Spinal cord (tissue), 10 donors: ENCODE measurements around the gene WDFY3. TPM values are rescaled to one million over a fixed set of nuclear protein-coding genes. Genes with fewer than 3 reads are reported as not detected.
"Not testable (repeated sequence)": the region's sequence is repeated elsewhere in the genome, so short reads cannot be mapped to it uniquely, and the experiment has no call there.

Experiments
- DNase-seq, 6 donors: peaks; one replicate each; pipeline versions ENCODE4 v3.0.0 to v3.0.0-alpha.2; 2013 to 2015; ENCODE audit warnings: low spot score in 6 of 6, low read depth in 4 of 6
- H3K27ac ChIP-seq: one replicate; pipeline ENCODE4 v1.5.1; 2013; ENCODE audit warnings: low read depth, low read length, control low read depth
- H3K27me3 ChIP-seq: one replicate; pipeline ENCODE4 v1.6.1; 2013; ENCODE audit warnings: low read length; ENCODE audit not compliant: control insufficient read depth, insufficient read depth
- H3K36me3 ChIP-seq: one replicate; pipeline ENCODE4 v1.6.1; 2013; ENCODE audit warnings: low read length; ENCODE audit not compliant: control insufficient read depth, insufficient read depth
- H3K4me1 ChIP-seq: one replicate; pipeline ENCODE4 v1.6.1; 2013; ENCODE audit warnings: low read length; ENCODE audit not compliant: control insufficient read depth, insufficient read depth
- H3K4me3 ChIP-seq: one replicate; pipeline ENCODE4 v1.5.1; 2013; ENCODE audit warnings: low read depth, low read length, control low read depth
- H3K9me3 ChIP-seq: one replicate; pipeline ENCODE4 v1.6.1; 2013; ENCODE audit warnings: low read length; ENCODE audit not compliant: control insufficient read depth, insufficient read depth
- WGBS: methylation state at CpG from one replicate; pipeline ENCODE4 v1.1.5; 2013; ENCODE audit warnings: missing lambda C conversion rate; ENCODE audit not compliant: insufficient coverage; 5-methylcytosine and 5-hydroxymethylcytosine counted together
- polyA plus RNA-seq, 2 donors: library from polyadenylated mRNA; unstranded; fragments of 120-200 nt; gene quantifications; one replicate each; pipeline ENCODE4 v1.2.1, GENCODE V29; 2013; ENCODE audit not compliant: insufficient read length in 2 of 2
- total RNA-seq, 2 donors: library from RNA; depleted of rRNA in 1 of 2; stranded (reverse); fragments of 120-200 nt in 1 of 2; fragments of >200 nt in 1 of 2; gene quantifications; one replicate each; pipeline versions ENCODE4 v1.2.3 to v1.2.4, GENCODE V29; 2013 to 2014
- donor health status: healthy.

Gene WDFY3
- total and polyA plus RNA-seq, 4 donors, result 33.7 to 179 (median 78.4) TPM

DNA sequence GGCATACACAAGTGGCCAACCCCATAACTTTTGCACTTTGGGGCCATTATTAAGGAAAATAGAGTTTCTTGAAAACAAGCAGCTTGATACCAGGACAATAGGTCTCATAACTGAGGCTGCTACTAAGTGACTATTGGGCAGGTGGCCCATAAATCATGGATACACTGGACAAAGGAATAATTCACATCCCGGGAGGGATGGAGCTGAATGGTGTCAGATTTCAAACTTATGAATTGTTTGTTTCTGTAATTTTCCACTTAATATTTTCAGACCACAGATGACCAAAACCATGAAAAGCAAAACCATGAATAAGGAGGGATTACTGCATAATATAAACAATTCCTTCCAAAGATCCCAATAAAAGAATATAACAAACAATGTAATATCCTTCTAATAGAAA is 114.4 kb downstream of the WDFY3 start:
- no CpG with 5 or more reads among the region's 1 CpG for WGBS
- H3K27ac ChIP-seq, result no peak overlapping the region
- DNase-seq, result peak in 1 of 6 donors; percentile 13

DNA sequence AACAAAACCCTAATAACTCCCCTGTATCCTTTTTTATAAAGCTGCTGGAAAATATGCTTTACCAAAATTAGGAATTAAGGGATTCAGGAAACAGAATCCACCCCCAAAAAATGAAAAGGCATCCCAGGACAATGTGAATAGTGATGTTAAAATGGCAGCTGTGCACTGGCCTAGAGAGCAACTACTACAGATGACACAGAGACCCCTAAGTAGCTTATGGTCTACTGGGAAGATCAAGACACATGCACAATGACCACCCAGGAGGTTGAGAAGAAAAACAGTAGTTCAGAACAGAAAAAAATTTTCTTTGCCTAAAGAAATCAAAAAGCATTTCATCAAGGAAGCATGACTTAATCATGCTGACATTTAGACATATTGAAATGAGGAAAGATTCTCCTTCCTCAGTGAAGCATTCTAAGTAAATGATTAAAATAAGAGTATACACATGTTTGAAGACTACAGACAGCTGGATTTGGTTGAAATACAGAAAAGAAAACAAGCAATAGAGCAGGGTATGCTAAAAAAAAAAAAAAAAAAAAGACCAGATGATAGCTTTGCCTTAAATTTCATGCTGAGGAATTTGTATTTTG is 117.3 kb downstream of the WDFY3 start:
- H3K4me3 ChIP-seq, result no peak overlapping the region
- DNase-seq, result no peak

More for the DNA sequence above, 114.4 kb downstream of the WDFY3 start:
- Histone ChIP-seq H3K27me3 (no peaks in the 10 kb centered on the region), H3K9me3 (no peaks in the 10 kb centered on the region), H3K4me1 (no peaks in the 10 kb centered on the region), H3K36me3 (peaks cover 3% of the 10 kb centered on the region), H3K4me3 (no peak overlapping the region)

GRCh38 chr4:84848432-84848831 is 118.1 kb downstream of the WDFY3 start:
- no peaks in the 10 kb centered on the region for H3K4me1 ChIP-seq
- no CpG with 5 or more reads among the region's 2 CpGs for WGBS
- no peak overlapping the region for H3K4me3 ChIP-seq
- H3K27ac ChIP-seq, result no peak overlapping the region
- peaks cover 3% of the 10 kb centered on the region for H3K36me3 ChIP-seq
- no peaks in the 10 kb centered on the region for H3K9me3 ChIP-seq
- H3K27me3 ChIP-seq, result no peaks in the 10 kb centered on the region
- no peak for DNase-seq

More for the DNA sequence above, 117.3 kb downstream of the WDFY3 start:
- no peak overlapping the region for H3K27ac ChIP-seq
- peaks cover 3% of the 10 kb centered on the region for H3K36me3 ChIP-seq
- H3K4me1 ChIP-seq, result no peaks in the 10 kb centered on the region
- no peaks in the 10 kb centered on the region for H3K27me3 ChIP-seq
- no peaks in the 10 kb centered on the region for H3K9me3 ChIP-seq

GRCh38 chr4:84847978-84848377 is 118.5 kb downstream of the WDFY3 start:
- no peaks in the 10 kb centered on the region for H3K4me1 ChIP-seq
- no peak for DNase-seq
- H3K27me3 ChIP-seq, result no peaks in the 10 kb centered on the region
- peaks cover 3% of the 10 kb centered on the region for H3K36me3 ChIP-seq
- WGBS, result no CpG with 5 or more reads among the region's 2 CpGs
- no peak overlapping the region for H3K4me3 ChIP-seq
- no peak overlapping the region for H3K27ac ChIP-seq
- no peaks in the 10 kb centered on the region for H3K9me3 ChIP-seq

DNA sequence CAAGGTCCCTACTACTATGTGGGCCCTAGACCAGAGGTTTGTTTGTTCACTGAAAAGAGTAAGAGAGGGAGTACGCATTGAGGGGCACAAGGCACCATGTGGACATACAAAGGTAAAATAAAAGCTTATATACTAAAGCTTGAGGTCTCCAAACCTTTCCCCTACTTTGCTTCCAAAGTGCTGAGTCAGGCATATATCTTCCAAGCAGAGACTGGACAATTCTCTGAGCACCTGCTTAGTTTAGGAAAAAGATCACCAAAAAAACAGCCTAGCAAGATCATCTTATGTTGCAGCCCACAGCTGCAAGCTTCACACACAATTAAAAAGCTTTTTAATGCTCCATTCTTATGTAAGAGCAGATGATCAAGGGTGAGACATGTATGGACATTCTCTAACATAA is 119.5 kb downstream of the WDFY3 start:
- Histone ChIP-seq H3K4me1 (no peaks in the 10 kb centered on the region), H3K36me3 (no peaks in the 10 kb centered on the region), H3K4me3 (no peak overlapping the region), H3K9me3 (no peaks in the 10 kb centered on the region), H3K27ac (no peak overlapping the region), H3K27me3 (no peaks in the 10 kb centered on the region)
- no peak for DNase-seq
- no CpG with 5 or more reads among the region's 1 CpG for WGBS

GRCh38 chr4:84841435-84841834 is 125.1 kb downstream of the WDFY3 start:
- Histone ChIP-seq H3K9me3 (no peaks in the 10 kb centered on the region), H3K4me3 (no peak overlapping the region), H3K27ac (no peak overlapping the region), H3K4me1 (no peaks in the 10 kb centered on the region), H3K36me3 (peaks cover 8% of the 10 kb centered on the region), H3K27me3 (no peaks in the 10 kb centered on the region)
- WGBS, result 100% methylated on average over 1 of the region's 1 CpG
- DNase-seq, result no peak

GRCh38 chr4:84837751-84838150 is 128.7 kb downstream of the WDFY3 start:
- DNase-seq, result no peak
- peaks cover 8% of the 10 kb centered on the region for H3K36me3 ChIP-seq
- no peaks in the 10 kb centered on the region for H3K27me3 ChIP-seq
- H3K4me3 ChIP-seq, result no peak overlapping the region
- H3K9me3 ChIP-seq, result no peaks in the 10 kb centered on the region
- no CpG with 5 or more reads among the region's 2 CpGs for WGBS
- H3K4me1 ChIP-seq, result no peaks in the 10 kb centered on the region
- H3K27ac ChIP-seq, result no peak overlapping the region

DNA sequence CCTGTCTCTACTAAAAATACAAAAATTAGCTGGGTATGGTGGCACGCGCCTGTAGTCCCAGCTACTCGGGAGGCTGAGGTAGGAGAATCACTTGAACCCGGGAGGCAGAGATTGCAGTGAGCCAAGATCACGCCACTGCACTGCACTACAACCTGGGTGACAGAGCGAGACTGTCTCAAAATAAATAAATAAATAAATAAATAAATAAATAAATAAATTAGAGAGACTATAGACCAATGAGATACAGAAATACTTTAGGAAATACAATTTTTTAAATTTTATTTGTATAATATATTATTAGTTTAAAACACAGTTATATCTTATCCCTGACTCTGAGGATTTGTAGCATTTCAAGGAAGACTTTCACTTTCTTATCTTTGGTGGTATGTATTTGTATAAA is 136.9 kb downstream of the WDFY3 start:
- no CpG with 5 or more reads among the region's 6 CpGs for WGBS
- not testable (repeated sequence) for H3K27me3 ChIP-seq, H3K27ac ChIP-seq, H3K36me3 ChIP-seq, H3K4me3 ChIP-seq, H3K9me3 ChIP-seq, H3K4me1 ChIP-seq, DNase-seq

DNA sequence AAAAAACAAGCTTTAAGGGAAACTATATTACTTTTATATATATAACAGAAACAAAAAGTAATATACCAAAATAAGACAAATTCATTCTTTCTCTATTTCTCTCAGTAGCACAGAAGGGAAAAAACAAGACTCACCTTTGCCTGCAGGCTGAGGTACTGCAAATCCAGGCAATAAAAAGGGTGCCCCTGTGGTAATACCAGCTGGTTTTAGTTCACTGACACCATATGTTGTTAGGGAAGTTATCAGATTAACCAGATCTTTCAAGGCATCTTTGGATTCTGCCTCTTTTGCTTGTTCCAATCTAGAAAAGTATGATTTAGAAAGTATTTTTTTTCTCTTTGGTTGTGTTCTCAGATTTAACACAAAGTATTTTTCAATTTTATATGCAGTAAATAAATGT is 139.8 kb downstream of the WDFY3 start:
- Histone ChIP-seq H3K4me3 (no peak overlapping the region), H3K27ac (no peak overlapping the region), H3K27me3 (no peaks in the 10 kb centered on the region), H3K9me3 (no peaks in the 10 kb centered on the region), H3K4me1 (no peaks in the 10 kb centered on the region), H3K36me3 (peaks cover 7% of the 10 kb centered on the region)
- no peak for DNase-seq

- Histone ChIP-seq H3K4me1 (no peaks in the 10 kb centered on the region), H3K4me3 (no peak overlapping the region), H3K27ac (no peak overlapping the region), H3K9me3 (no peaks in the 10 kb centered on the region), H3K36me3 (peaks cover 4% of the 10 kb centered on the region), H3K27me3 (no peaks in the 10 kb centered on the region)
- WGBS, result no CpG with 5 or more reads among the region's 5 CpGs
- no peak for DNase-seq
These were observed 140.7 kb downstream of the WDFY3 start for GRCh38 chr4:84825701-84826341.
